IMR-90 (cell line): ENCODE results near the gene WBP1L. TPM values are rescaled to one million over a fixed set of nuclear protein-coding genes. Genes with fewer than 3 reads are reported as not detected.

Experiments
- ATAC-seq: fragments of 200-7000 bp; cut with Tn5 transposase; 2 replicates; pipeline ENCODE4 v1.9.1; 2020; ENCODE audit warnings: low read depth, mild to moderate bottlenecking, moderate library complexity
- BruUV-seq: library from RNA; stranded (reverse); fragments of 400-500 nt; replicated peaks from 2 replicates; lab custom pipeline; 2021; lab: Mats Ljungman, UMichigan
- CTCF ChIA-PET: fragments of 300-600 bp; formaldehyde crosslinking; extraction: SDS; loops from one replicate; lab custom pipeline; 2021; ENCODE audit warnings: antibody characterized with exemption; lab: Yijun Ruan, JAX
- POLR2A ChIA-PET: fragments of 300-600 bp; sonication (Branson Sonifier 250); formaldehyde crosslinking; loops from one replicate; lab custom pipeline; 2022; ENCODE audit warnings: antibody characterized with exemption; ENCODE audit not compliant: unreplicated experiment; lab: Charles Lee
- DNase-seq: peaks from one replicate; pipeline ENCODE4 v3.0.0; 2013
- H2AFZ ChIP-seq: replicated peaks from 2 replicates; pipeline ENCODE3; 2013; ENCODE audit warnings: low read length, mild to moderate bottlenecking; ENCODE audit not compliant: poor library complexity
- H2AK5ac ChIP-seq: 2 replicates; pipeline ENCODE4 v1.6.1; 2013; ENCODE audit warnings: low read depth, low read length, inconsistent platforms
- H2AK9ac ChIP-seq: replicated peaks from 2 replicates; pipeline ENCODE3; 2013; ENCODE audit warnings: mild to moderate bottlenecking, low read depth, low read length, moderate library complexity; ENCODE audit not compliant: poor library complexity
- H2BK120ac ChIP-seq: 2 replicates; pipeline ENCODE4 v1.6.1; 2013; ENCODE audit warnings: low read depth, low read length, inconsistent platforms
- H2BK15ac ChIP-seq: 3 replicates; pipeline ENCODE4 v1.6.1; 2013; ENCODE audit warnings: low read depth, low read length, inconsistent platforms
- H2BK20ac ChIP-seq: 2 replicates; pipeline ENCODE4 v1.6.1; 2013; ENCODE audit warnings: low read depth, mild to moderate bottlenecking, inconsistent platforms, low read length, moderate library complexity
- H2BK5ac ChIP-seq: 2 replicates; pipeline ENCODE4 v1.6.1; 2013; ENCODE audit warnings: mild to moderate bottlenecking, low read depth, low read length, inconsistent platforms; ENCODE audit not compliant: poor library complexity, severe bottlenecking
- H3K14ac ChIP-seq: replicated peaks from 2 replicates; pipeline ENCODE4 v1.6.1; 2013; ENCODE audit warnings: low read depth, low read length, inconsistent platforms
- H3K18ac ChIP-seq: 2 replicates; pipeline ENCODE4 v1.6.1; 2013; ENCODE audit warnings: low read depth, low read length, control low read depth
- H3K23ac ChIP-seq: 2 replicates; pipeline ENCODE4 v1.6.1; 2013; ENCODE audit warnings: low read depth, low read length, inconsistent platforms
- H3K27ac ChIP-seq: 2 replicates; pipeline ENCODE4 v1.5.1; 2013; ENCODE audit warnings: mild to moderate bottlenecking, control low read depth, low read length; ENCODE audit not compliant: insufficient read depth
- H3K27me3 ChIP-seq: 2 replicates; pipeline ENCODE4 v1.6.1; 2013; ENCODE audit warnings: low read length; ENCODE audit not compliant: control insufficient read depth, insufficient read depth
- H3K36me3 ChIP-seq: 2 replicates; pipeline ENCODE4 v1.6.1; 2013; ENCODE audit warnings: low read length, mixed read lengths; ENCODE audit not compliant: control insufficient read depth, insufficient read depth
- H3K4ac ChIP-seq: 2 replicates; pipeline ENCODE4 v1.6.1; 2013; ENCODE audit warnings: low read depth, low read length, inconsistent platforms
- H3K4me1 ChIP-seq: 2 replicates; pipeline ENCODE4 v1.6.1; 2013; ENCODE audit warnings: low read length, mixed read lengths; ENCODE audit not compliant: control insufficient read depth, insufficient read depth
- H3K4me2 ChIP-seq: 2 replicates; pipeline ENCODE4 v1.6.1; 2013; ENCODE audit warnings: low read depth, mild to moderate bottlenecking, control low read depth, low read length, moderate library complexity
- H3K4me3 ChIP-seq: 2 replicates; pipeline ENCODE4 v1.5.1; 2013; ENCODE audit warnings: low read depth, mild to moderate bottlenecking, control low read depth, low read length, moderate library complexity; ENCODE audit not compliant: insufficient read depth
- H3K56ac ChIP-seq: 2 replicates; pipeline ENCODE4 v1.6.1; 2013; ENCODE audit warnings: low read length, inconsistent platforms; ENCODE audit not compliant: insufficient read depth; ENCODE audit errors: extremely low read depth
- H3K79me1 ChIP-seq, 2 experiments: 2 replicates each; pipeline ENCODE4 v1.6.1; 2013; ENCODE audit warnings: low read length in 2 of 2, inconsistent platforms in 1 of 2, low read depth in 1 of 2
- H3K9ac ChIP-seq: 2 replicates; pipeline ENCODE4 v1.6.1; 2013; ENCODE audit warnings: low read depth, low read length, control low read depth
- H3K9me1 ChIP-seq: 2 replicates; pipeline ENCODE4 v1.6.1; 2013; ENCODE audit warnings: low read length, inconsistent platforms; ENCODE audit not compliant: insufficient read depth
- H3K9me3 ChIP-seq: 2 replicates; pipeline ENCODE4 v1.6.1; 2013; ENCODE audit warnings: low read length; ENCODE audit not compliant: control insufficient read depth, insufficient read depth
- H4K20me1 ChIP-seq: 2 replicates; pipeline ENCODE4 v1.6.1; 2013; ENCODE audit warnings: low read length, inconsistent platforms; ENCODE audit not compliant: insufficient read depth
- H4K5ac ChIP-seq: 2 replicates; pipeline ENCODE4 v1.6.1; 2013; ENCODE audit warnings: mild to moderate bottlenecking, low read depth, low read length, control low read depth
- H4K8ac ChIP-seq, 2 experiments: 2 replicates each; pipeline ENCODE4 v1.6.1; 2013; ENCODE audit warnings: low read depth in 2 of 2, low read length in 2 of 2, control low read depth in 1 of 2, inconsistent platforms in 1 of 2
- H4K91ac ChIP-seq: 2 replicates; pipeline ENCODE4 v1.6.1; 2013; ENCODE audit warnings: low read depth, low read length, inconsistent platforms; ENCODE audit not compliant: insufficient read depth
- BHLHE40 ChIP-seq: fragments of 150-350 bp; IDR thresholded peaks from 2 replicates; pipeline ENCODE4 v1.6.1; 2016; ENCODE audit warnings: mild to moderate bottlenecking, low read depth, low read length
- CEBPB ChIP-seq: IDR thresholded peaks from 2 replicates; pipeline ENCODE4 v1.6.1; 2012; ENCODE audit warnings: low read depth, low read length, improper control_type of control experiment
- CHD1 ChIP-seq: IDR thresholded peaks from 2 replicates; pipeline ENCODE4 v1.6.1; 2012; ENCODE audit warnings: low read depth, low read length, improper control_type of control experiment
- ELK1 ChIP-seq: fragments of 150-350 bp; IDR thresholded peaks from 2 replicates; pipeline ENCODE4 v1.6.1; 2016; ENCODE audit warnings: low read depth, mild to moderate bottlenecking, low read length, moderate library complexity, borderline replicate concordance
- FOS ChIP-seq: fragments of 150-350 bp; IDR thresholded peaks from 2 replicates; pipeline ENCODE4 v1.6.1; 2016; ENCODE audit warnings: low read depth, low read length
- MAFK ChIP-seq: IDR thresholded peaks from 2 replicates; pipeline ENCODE4 v1.6.1; 2012; ENCODE audit warnings: low read depth, low read length, improper control_type of control experiment
- MAZ ChIP-seq: IDR thresholded peaks from 2 replicates; pipeline ENCODE4 v1.6.1; 2012; ENCODE audit warnings: low read depth, mild to moderate bottlenecking, low read length, improper control_type of control experiment, moderate library complexity, borderline replicate concordance
- MXI1 ChIP-seq: IDR thresholded peaks from 2 replicates; pipeline ENCODE4 v1.6.1; 2012; ENCODE audit warnings: low read depth, mild to moderate bottlenecking, low read length, moderate library complexity, borderline replicate concordance
- NFE2L2 ChIP-seq: fragments of 150-350 bp; IDR thresholded peaks from 2 replicates; pipeline ENCODE4 v1.6.1; 2016; ENCODE audit warnings: low read depth, mild to moderate bottlenecking, low read length
- POLR2A ChIP-seq: IDR thresholded peaks from 2 replicates; pipeline ENCODE4 v1.6.1; 2012; ENCODE audit warnings: mild to moderate bottlenecking, low read depth, low read length
- RAD21 ChIP-seq: IDR thresholded peaks from 2 replicates; pipeline ENCODE4 v1.6.1; 2012; ENCODE audit warnings: low read length, improper control_type of control experiment
- RCOR1 ChIP-seq: IDR thresholded peaks from 2 replicates; pipeline ENCODE4 v1.6.1; 2012; ENCODE audit warnings: mild to moderate bottlenecking, low read length, improper control_type of control experiment; ENCODE audit not compliant: insufficient replicate concordance
- RFX5 ChIP-seq: IDR thresholded peaks from 2 replicates; pipeline ENCODE4 v1.8.0; 2012; ENCODE audit warnings: low read depth, mild to moderate bottlenecking, low read length, moderate library complexity
- SMC3 ChIP-seq: fragments of 150-350 bp; IDR thresholded peaks from 2 replicates; pipeline ENCODE4 v1.6.1; 2016; ENCODE audit warnings: low read depth, mild to moderate bottlenecking, antibody characterized with exemption, low read length, moderate library complexity
- WGBS, 2 experiments: methylation state at CpG; one replicate each; pipeline versions ENCODE4 v1.1.5 to v1.1.7; 2013; ENCODE audit warnings: missing lambda C conversion rate in 2 of 2; ENCODE audit not compliant: insufficient read length in 1 of 2; ENCODE audit errors: extremely low coverage in 2 of 2; 5-methylcytosine and 5-hydroxymethylcytosine counted together
- dilution Hi-C: fragments of 300-500 bp; cut with HindIII; formaldehyde crosslinking; loops from one replicate; pipeline ENCODE4 v1.14.3; 2018; ENCODE audit warnings: low sequenced_read_pairs; ENCODE audit not compliant: unreplicated experiment
- in situ Hi-C: fragments of 300-500 bp; cut with MboI; formaldehyde crosslinking; loops from 3 replicates; pipeline ENCODE4 v1.14.3; 2019; ENCODE audit warnings: low sequenced_read_pairs, inconsistent platforms, mixed read lengths
- intact Hi-C: fragments of 100-400 bp; cut with micrococcal nuclease; formaldehyde crosslinking; loops from 2 replicates; pipeline ENCODE4 v1.10.0; 2022
- polyA plus RNA-seq, 3 experiments: library from polyadenylated mRNA; depleted of rRNA; stranded (reverse); fragments of >200 nt; gene quantifications; 2 replicates each; pipeline ENCODE4 v1.2.3, GENCODE V29; 2012; ENCODE audit warnings: low replicate concordance in 1 of 3
- total RNA-seq: library from RNA; depleted of rRNA; stranded (reverse); fragments of >200 nt; gene quantifications from 2 replicates; pipeline ENCODE4 v1.2.3, GENCODE V29; 2012
- TF ChIP-seq, protein P1 (sequence below): conservative IDR thresholded peaks from 2 replicates; pipeline ENCODE4 v1.5.1; 2012; ENCODE audit warnings: mild to moderate bottlenecking, low read depth, low read length, improper control_type of control experiment
- TF ChIP-seq, protein P2 (sequence below): fragments of 150-350 bp; IDR thresholded peaks from 2 replicates; pipeline ENCODE4 v1.6.1; 2017; ENCODE audit warnings: mild to moderate bottlenecking, antibody characterized with exemption, low read length, low read depth

WBP1L gene
- total and polyA plus RNA-seq, 2 of the 4 experiments (the other 2 are of a cell fraction) = 20.7 to 31.0 TPM

GRCh38 chr10:102731222-102731800, 12.4 kb upstream of the WBP1L start:
- H3K23ac ChIP-seq = no peak overlapping the region
- no peak overlapping the region for H4K5ac ChIP-seq
- no peak overlapping the region for H3K4me2 ChIP-seq
- H2BK120ac ChIP-seq = no peak overlapping the region
- H3K4ac ChIP-seq = no peak overlapping the region
- POLR2A ChIA-PET = no interaction called here
- H2AK5ac ChIP-seq = no peak overlapping the region
- intact Hi-C loops = no loop called here
- H3K9ac ChIP-seq = no peak overlapping the region
- H3K9me3 ChIP-seq = no peaks in the 10 kb centered on the region
- BruUV-seq = no TSS peak
- no peak overlapping the region for H2BK15ac ChIP-seq
- no peak overlapping the region for H2AFZ ChIP-seq
- dilution Hi-C loops = no loop called here
- H4K8ac ChIP-seq = no peak overlapping the region
- H3K79me1 ChIP-seq = no peaks in the 10 kb centered on the region; a peak in 1 of 4 replicates
- CTCF ChIA-PET = interaction anchor here (0.6 to 0.7 kb wide), 2 partner anchors 18 to 52 kb away, joined by 3 to 4 read pairs; no protein-coding TSS in a partner anchor
- peaks cover 1% of the 10 kb centered on the region; the same call in 1 of the 2 replicates for H3K4me1 ChIP-seq
- H2BK5ac ChIP-seq = no peak overlapping the region
- H2BK20ac ChIP-seq = no peak overlapping the region
- H3K27ac ChIP-seq = no peak overlapping the region
- no peak overlapping the region for H3K56ac ChIP-seq
- WGBS, 2 experiments = no CpG with 5 or more reads among the region's 5 CpGs
- no peaks in the 10 kb centered on the region for H3K27me3 ChIP-seq
- H3K14ac ChIP-seq = no peak overlapping the region
- no peak overlapping the region for H3K18ac ChIP-seq
- ATAC-seq (no peak), DNase-seq (no peak)
- no peak overlapping the region for H4K91ac ChIP-seq
- peaks cover 12% of the 10 kb centered on the region; the same call in 1 of the 2 replicates for H3K9me1 ChIP-seq
- no peaks in the 10 kb centered on the region; the same call in 1 of the 2 replicates for H4K20me1 ChIP-seq
- in situ Hi-C loops = loop anchor here (5.0 to 10.0 kb wide), 2 partner anchors 101 to 333 kb away; no protein-coding TSS in a partner anchor
- no peak overlapping the region for H3K4me3 ChIP-seq
- TF ChIP-seq RCOR1 (no peak), ELK1 (no peak), NFE2L2 (no peak), BHLHE40 (no peak), FOS (no peak), RAD21 (no peak), MAFK (no peak), SMC3 (no peak), POLR2A (no peak), MAZ (no peak), RFX5 (no peak), CEBPB (no peak), CHD1 (no peak), MXI1 (no peak)
- TF ChIP-seq, protein P1, sequence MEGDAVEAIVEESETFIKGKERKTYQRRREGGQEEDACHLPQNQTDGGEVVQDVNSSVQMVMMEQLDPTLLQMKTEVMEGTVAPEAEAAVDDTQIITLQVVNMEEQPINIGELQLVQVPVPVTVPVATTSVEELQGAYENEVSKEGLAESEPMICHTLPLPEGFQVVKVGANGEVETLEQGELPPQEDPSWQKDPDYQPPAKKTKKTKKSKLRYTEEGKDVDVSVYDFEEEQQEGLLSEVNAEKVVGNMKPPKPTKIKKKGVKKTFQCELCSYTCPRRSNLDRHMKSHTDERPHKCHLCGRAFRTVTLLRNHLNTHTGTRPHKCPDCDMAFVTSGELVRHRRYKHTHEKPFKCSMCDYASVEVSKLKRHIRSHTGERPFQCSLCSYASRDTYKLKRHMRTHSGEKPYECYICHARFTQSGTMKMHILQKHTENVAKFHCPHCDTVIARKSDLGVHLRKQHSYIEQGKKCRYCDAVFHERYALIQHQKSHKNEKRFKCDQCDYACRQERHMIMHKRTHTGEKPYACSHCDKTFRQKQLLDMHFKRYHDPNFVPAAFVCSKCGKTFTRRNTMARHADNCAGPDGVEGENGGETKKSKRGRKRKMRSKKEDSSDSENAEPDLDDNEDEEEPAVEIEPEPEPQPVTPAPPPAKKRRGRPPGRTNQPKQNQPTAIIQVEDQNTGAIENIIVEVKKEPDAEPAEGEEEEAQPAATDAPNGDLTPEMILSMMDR = no peak
- TF ChIP-seq, protein P2, sequence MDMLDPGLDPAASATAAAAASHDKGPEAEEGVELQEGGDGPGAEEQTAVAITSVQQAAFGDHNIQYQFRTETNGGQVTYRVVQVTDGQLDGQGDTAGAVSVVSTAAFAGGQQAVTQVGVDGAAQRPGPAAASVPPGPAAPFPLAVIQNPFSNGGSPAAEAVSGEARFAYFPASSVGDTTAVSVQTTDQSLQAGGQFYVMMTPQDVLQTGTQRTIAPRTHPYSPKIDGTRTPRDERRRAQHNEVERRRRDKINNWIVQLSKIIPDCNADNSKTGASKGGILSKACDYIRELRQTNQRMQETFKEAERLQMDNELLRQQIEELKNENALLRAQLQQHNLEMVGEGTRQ = no peak
- no peak overlapping the region for H2AK9ac ChIP-seq
- H3K36me3 ChIP-seq = peaks cover 9% of the 10 kb centered on the region
